HL-60 (cell line): ENCODE data around the gene SNX20.

Experiments
- DNase-seq, 2 experiments: peaks; one replicate each; pipeline ENCODE4 v3.0.0-alpha.2; 2010 to 2020; ENCODE audit warnings: low read depth in 1 of 2, low spot score in 1 of 2
- H3K27ac ChIP-seq: fragments of 250-450 bp; sonication (Bioruptor Pico); replicated peaks from 2 replicates; pipeline ENCODE4 v1.5.1; 2020; ENCODE audit warnings: mild to moderate bottlenecking, moderate library complexity
- H3K27me3 ChIP-seq: fragments of 250-450 bp; sonication (Bioruptor Pico); 2 replicates; pipeline ENCODE4 v1.5.1; 2021; ENCODE audit warnings: mild to moderate bottlenecking, moderate library complexity; ENCODE audit not compliant: insufficient read depth, poor library complexity, severe bottlenecking
- H3K4me3 ChIP-seq: replicated peaks from 2 replicates; pipeline ENCODE4 v1.5.1; 2011; ENCODE audit warnings: mild to moderate bottlenecking, control low read depth, low read length; ENCODE audit not compliant: insufficient read depth
- GABPA ChIP-seq: IDR thresholded peaks from 2 replicates; pipeline ENCODE4 v1.6.1; 2012; ENCODE audit warnings: low read depth
- POLR2AphosphoS5 ChIP-seq: IDR thresholded peaks from 2 replicates; pipeline ENCODE4 v1.6.1; 2012; ENCODE audit warnings: low read depth
- SPI1 ChIP-seq: IDR thresholded peaks from 2 replicates; pipeline ENCODE4 v1.6.1; 2012; ENCODE audit warnings: low read depth, mild to moderate bottlenecking, borderline replicate concordance
- TF ChIP-seq, protein P1 (sequence below): IDR thresholded peaks from 2 replicates; pipeline ENCODE4 v1.6.1; 2012; ENCODE audit warnings: low read depth; ENCODE audit not compliant: insufficient replicate concordance
- TF ChIP-seq, protein P2 (sequence below): IDR thresholded peaks from one replicate; pipeline ENCODE4 v1.5.1; 2011; ENCODE audit warnings: low read length, control low read depth, inconsistent platforms; ENCODE audit not compliant: insufficient read depth

SNX20 gene

DNA sequence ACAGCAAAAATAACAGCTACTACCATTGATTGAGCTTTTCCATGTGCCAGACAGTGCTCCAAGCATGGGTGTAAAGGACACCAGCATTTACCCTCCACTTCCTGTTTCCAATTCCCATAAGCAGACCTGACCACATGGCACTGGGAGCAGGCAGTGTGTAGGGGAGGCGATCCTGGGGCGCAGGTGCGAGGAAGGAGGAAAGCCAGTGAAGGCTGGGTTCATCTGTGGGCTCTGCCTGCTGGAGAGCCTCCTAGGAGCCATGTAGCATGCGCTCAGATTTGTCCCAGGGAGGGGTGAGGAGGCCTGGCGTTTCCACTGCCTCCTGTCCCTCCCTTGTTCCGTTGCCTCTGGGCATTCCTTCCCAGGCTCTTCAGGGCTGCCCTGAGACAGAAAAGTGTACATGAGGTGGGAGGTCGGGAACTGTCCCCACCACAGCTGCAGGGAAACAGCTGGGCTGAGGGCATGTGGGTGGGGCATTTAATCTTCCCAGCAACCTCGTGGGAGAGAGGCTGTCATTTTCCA is 56.6 kb downstream of the SNX20 start:
- H3K27ac ChIP-seq, result no peak overlapping the region
- H3K27me3 ChIP-seq, result no peaks in the 10 kb centered on the region

DNA sequence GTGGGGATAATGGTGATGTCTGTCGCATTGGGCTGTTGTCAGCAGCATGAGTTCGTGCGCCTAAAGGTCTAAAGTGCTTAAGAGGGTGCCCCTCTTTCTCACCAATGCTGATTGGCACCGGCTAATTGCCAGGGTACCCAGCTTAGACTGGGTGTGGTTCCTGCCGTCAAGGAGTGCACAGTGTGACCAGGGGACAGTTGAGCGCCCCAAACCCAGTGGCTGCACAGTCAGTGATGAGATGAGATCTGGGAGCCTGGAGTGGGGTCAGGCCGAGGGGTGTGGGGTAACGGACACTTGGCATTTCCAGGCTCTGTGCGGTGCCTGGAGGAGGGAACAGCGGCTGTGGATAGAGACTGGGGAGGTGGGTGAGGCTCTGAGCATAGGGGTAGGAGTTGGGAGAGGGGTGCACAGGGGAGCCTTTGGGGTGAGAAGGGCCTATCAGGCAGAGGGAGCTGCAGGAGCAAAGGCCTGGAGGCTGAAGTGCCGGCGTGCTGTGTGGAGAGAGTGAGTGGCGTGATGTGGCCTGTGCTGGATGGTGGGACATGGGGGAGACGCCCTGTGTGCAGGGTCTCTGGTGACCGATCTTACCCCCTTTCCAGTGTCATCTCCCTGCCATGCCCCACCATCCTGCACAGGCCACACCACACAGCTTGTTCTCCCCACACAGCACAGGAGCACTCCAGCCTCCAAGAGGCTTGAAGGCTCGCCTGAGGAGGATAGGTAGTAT is 58.3 kb downstream of the SNX20 start:
- Histone ChIP-seq H3K4me3 (no peak overlapping the region), H3K27ac (no peak overlapping the region), H3K27me3 (no peaks in the 10 kb centered on the region)
- TF ChIP-seq, protein P1, sequence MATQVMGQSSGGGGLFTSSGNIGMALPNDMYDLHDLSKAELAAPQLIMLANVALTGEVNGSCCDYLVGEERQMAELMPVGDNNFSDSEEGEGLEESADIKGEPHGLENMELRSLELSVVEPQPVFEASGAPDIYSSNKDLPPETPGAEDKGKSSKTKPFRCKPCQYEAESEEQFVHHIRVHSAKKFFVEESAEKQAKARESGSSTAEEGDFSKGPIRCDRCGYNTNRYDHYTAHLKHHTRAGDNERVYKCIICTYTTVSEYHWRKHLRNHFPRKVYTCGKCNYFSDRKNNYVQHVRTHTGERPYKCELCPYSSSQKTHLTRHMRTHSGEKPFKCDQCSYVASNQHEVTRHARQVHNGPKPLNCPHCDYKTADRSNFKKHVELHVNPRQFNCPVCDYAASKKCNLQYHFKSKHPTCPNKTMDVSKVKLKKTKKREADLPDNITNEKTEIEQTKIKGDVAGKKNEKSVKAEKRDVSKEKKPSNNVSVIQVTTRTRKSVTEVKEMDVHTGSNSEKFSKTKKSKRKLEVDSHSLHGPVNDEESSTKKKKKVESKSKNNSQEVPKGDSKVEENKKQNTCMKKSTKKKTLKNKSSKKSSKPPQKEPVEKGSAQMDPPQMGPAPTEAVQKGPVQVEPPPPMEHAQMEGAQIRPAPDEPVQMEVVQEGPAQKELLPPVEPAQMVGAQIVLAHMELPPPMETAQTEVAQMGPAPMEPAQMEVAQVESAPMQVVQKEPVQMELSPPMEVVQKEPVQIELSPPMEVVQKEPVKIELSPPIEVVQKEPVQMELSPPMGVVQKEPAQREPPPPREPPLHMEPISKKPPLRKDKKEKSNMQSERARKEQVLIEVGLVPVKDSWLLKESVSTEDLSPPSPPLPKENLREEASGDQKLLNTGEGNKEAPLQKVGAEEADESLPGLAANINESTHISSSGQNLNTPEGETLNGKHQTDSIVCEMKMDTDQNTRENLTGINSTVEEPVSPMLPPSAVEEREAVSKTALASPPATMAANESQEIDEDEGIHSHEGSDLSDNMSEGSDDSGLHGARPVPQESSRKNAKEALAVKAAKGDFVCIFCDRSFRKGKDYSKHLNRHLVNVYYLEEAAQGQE, result no peak
- TF ChIP-seq, protein P2, sequence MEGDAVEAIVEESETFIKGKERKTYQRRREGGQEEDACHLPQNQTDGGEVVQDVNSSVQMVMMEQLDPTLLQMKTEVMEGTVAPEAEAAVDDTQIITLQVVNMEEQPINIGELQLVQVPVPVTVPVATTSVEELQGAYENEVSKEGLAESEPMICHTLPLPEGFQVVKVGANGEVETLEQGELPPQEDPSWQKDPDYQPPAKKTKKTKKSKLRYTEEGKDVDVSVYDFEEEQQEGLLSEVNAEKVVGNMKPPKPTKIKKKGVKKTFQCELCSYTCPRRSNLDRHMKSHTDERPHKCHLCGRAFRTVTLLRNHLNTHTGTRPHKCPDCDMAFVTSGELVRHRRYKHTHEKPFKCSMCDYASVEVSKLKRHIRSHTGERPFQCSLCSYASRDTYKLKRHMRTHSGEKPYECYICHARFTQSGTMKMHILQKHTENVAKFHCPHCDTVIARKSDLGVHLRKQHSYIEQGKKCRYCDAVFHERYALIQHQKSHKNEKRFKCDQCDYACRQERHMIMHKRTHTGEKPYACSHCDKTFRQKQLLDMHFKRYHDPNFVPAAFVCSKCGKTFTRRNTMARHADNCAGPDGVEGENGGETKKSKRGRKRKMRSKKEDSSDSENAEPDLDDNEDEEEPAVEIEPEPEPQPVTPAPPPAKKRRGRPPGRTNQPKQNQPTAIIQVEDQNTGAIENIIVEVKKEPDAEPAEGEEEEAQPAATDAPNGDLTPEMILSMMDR, result no peak
- TF ChIP-seq POLR2AphosphoS5 (no peak), SPI1 (no peak), GABPA (no peak)
- DNase-seq, result no peak

More for the DNA sequence above, 56.6 kb downstream of the SNX20 start:
- H3K4me3 ChIP-seq, result no peak overlapping the region
- no peak for DNase-seq
- TF ChIP-seq POLR2AphosphoS5, result no peak
- TF ChIP-seq SPI1, result peak; percentile 56; the same call in 1 of the 2 replicates
- no peak for TF ChIP-seq GABPA
- TF ChIP-seq, protein P2, result no peak
- TF ChIP-seq, protein P1, result no peak

DNA sequence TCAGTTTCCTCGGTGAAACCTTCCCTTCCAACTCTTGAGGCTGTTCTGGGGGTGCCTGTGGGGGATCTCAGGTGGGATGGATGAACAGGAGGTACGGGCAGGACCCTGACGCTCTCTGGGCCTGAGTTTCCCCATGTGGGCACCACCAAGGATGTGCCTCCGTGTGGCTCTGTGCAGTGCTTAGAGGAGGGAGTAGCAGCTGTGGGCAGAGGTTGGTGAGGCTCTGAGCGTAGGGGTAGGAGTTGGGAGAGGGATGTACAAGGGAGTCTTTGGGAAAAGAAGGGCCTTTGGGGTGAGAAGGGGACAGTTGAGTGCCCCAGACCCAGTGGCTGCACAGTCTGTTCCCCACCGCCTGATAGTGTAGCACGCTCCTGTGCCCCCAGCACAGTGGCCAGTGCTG is 59.1 kb downstream of the SNX20 start:
- H3K27ac ChIP-seq, result no peak overlapping the region
- TF ChIP-seq POLR2AphosphoS5 (no peak), SPI1 (no peak), GABPA (no peak)
- TF ChIP-seq, protein P2, result no peak
- TF ChIP-seq, protein P1, result no peak
- H3K4me3 ChIP-seq, result no peak overlapping the region
- H3K27me3 ChIP-seq, result no peaks in the 10 kb centered on the region
- no peak for DNase-seq
